Endothelial cell of umbilical vein (primary cell): ENCODE results near the gene HES1. TPM values are rescaled to one million over a fixed set of nuclear protein-coding genes. Genes with fewer than 3 reads are reported as not detected.

Experiments
- BruUV-seq: library from RNA; stranded (reverse); fragments of 400-500 nt; replicated peaks from 2 replicates; lab custom pipeline; 2021; lab: Mats Ljungman, UMichigan
- CTCF ChIA-PET: fragments of 300-600, 350-600 bp; sonication (Branson Sonifier 250); formaldehyde crosslinking; loops from one replicate; lab custom pipeline; 2021; ENCODE audit warnings: antibody characterized with exemption, inconsistent platforms; lab: Charles Lee
- POLR2A ChIA-PET: fragments of 300-600, 350-600 bp; sonication (Branson Sonifier 250); formaldehyde crosslinking; loops from one replicate; lab custom pipeline; 2021; ENCODE audit warnings: antibody characterized with exemption, inconsistent platforms; lab: Charles Lee
- DNase-seq: peaks from one replicate; pipeline ENCODE4 v3.0.0-alpha.2; 2011; ENCODE audit warnings: low read depth, low spot score
- FAIRE-seq: peaks from 2 replicates; lab custom pipeline; 2011; peaks lifted over from hg19 to GRCh38; lab: Jason Lieb, UNC
- H2AFZ ChIP-seq: 2 replicates; pipeline ENCODE4 v1.6.0; 2012; ENCODE audit warnings: low read depth, low read length, control low read depth, inconsistent platforms
- H3K27ac ChIP-seq: 2 replicates; pipeline ENCODE4 v1.5.1; 2011; ENCODE audit warnings: low read depth, mild to moderate bottlenecking, control low read depth, low read length, moderate library complexity; ENCODE audit not compliant: insufficient read depth
- H3K27me3 ChIP-seq, 2 experiments: 2 replicates each; pipeline versions ENCODE4 v1.6.0 to v1.6.1; 2011; ENCODE audit warnings: low read length in 2 of 2, mixed read lengths in 1 of 2; ENCODE audit not compliant: control insufficient read depth in 2 of 2, insufficient read depth in 2 of 2
- H3K36me3 ChIP-seq, 2 experiments: 2 replicates in 1 of 2; 3 replicates in 1 of 2; pipeline ENCODE4 v1.5.1; 2011; ENCODE audit warnings: low read length in 2 of 2, mild to moderate bottlenecking in 1 of 2, moderate library complexity in 1 of 2; ENCODE audit not compliant: control insufficient read depth in 2 of 2, insufficient read depth in 2 of 2; ENCODE audit errors: extremely low read depth in 1 of 2
- H3K4me1 ChIP-seq: 3 replicates; pipeline ENCODE4 v1.5.1; 2011; ENCODE audit warnings: mild to moderate bottlenecking, low read length; ENCODE audit not compliant: control insufficient read depth, insufficient read depth; ENCODE audit errors: extremely low read depth
- H3K4me2 ChIP-seq: 2 replicates; pipeline ENCODE4 v1.6.1; 2011; ENCODE audit warnings: low read length, control low read depth, mixed read lengths; ENCODE audit not compliant: insufficient read depth
- H3K4me3 ChIP-seq, 3 experiments: fragments of 200-600 bp in 1 of 3; sonication (generic), shearing (Covaris generic) in 1 of 3; replicated peaks in 1 of 3; 2 replicates each; pipeline ENCODE4 v1.5.1; 2011 to 2016; ENCODE audit warnings: control low read depth in 3 of 3, low read length in 3 of 3, mild to moderate bottlenecking in 2 of 3, inconsistent platforms in 1 of 3, low read depth in 1 of 3, moderate library complexity in 1 of 3; ENCODE audit not compliant: insufficient read depth in 1 of 3
- H3K79me2 ChIP-seq: 2 replicates; pipeline ENCODE4 v1.6.0; 2012; ENCODE audit warnings: low read length, inconsistent platforms; ENCODE audit not compliant: control insufficient read depth, insufficient read depth
- H3K9ac ChIP-seq: replicated peaks from 2 replicates; pipeline ENCODE3; 2011; ENCODE audit warnings: low read length, control low read depth; ENCODE audit not compliant: insufficient read depth; ENCODE audit errors: extremely low read depth
- H3K9me1 ChIP-seq: replicated peaks from 3 replicates; pipeline ENCODE4 v1.6.0; 2011; ENCODE audit warnings: mild to moderate bottlenecking, low read length; ENCODE audit not compliant: control insufficient read depth, insufficient read depth; ENCODE audit errors: extremely low read depth
- H3K9me3 ChIP-seq: replicated peaks from 2 replicates; pipeline ENCODE4 v1.5.1; 2012; ENCODE audit warnings: low read length, inconsistent platforms; ENCODE audit not compliant: control insufficient read depth, insufficient read depth
- H4K20me1 ChIP-seq: replicated peaks from 2 replicates; pipeline ENCODE3; 2011; ENCODE audit warnings: mild to moderate bottlenecking, low read length; ENCODE audit not compliant: control insufficient read depth, insufficient read depth; ENCODE audit errors: extremely low read depth
- CTCF ChIP-seq, 2 donors: IDR thresholded peaks; 1 replicate in 1 of 2; 2 replicates in 1 of 2; pipeline ENCODE4 v1.5.1; 2011; ENCODE audit warnings: low read length in 2 of 2, mild to moderate bottlenecking in 2 of 2, moderate library complexity in 2 of 2, control low read depth in 1 of 2, inconsistent platforms in 1 of 2, low read depth in 1 of 2; ENCODE audit not compliant: insufficient read depth in 1 of 2; ENCODE audit errors: extremely low read depth in 1 of 2
- EZH2 ChIP-seq: IDR thresholded peaks from 2 replicates; pipeline ENCODE4 v1.6.1; 2012; ENCODE audit warnings: borderline replicate concordance, low read depth, mild to moderate bottlenecking, moderate library complexity, low read length, inconsistent platforms; ENCODE audit not compliant: severe bottlenecking
- FOS ChIP-seq: IDR thresholded peaks from 2 replicates; pipeline ENCODE4 v1.6.1; 2011; ENCODE audit warnings: mild to moderate bottlenecking, low read length, moderate library complexity, borderline replicate concordance; ENCODE audit not compliant: insufficient read depth
- GATA2 ChIP-seq: IDR thresholded peaks from 2 replicates; pipeline ENCODE4 v1.7.0; 2011; ENCODE audit warnings: low read depth, mild to moderate bottlenecking, moderate library complexity, mixed read lengths, low read length; ENCODE audit not compliant: insufficient read length, insufficient read depth
- JUN ChIP-seq: IDR thresholded peaks from 2 replicates; pipeline ENCODE4 v1.6.1; 2011; ENCODE audit warnings: borderline replicate concordance, low read depth; ENCODE audit not compliant: insufficient read length, insufficient read depth
- MAX ChIP-seq: IDR thresholded peaks from 2 replicates; pipeline ENCODE4 v1.6.1; 2011; ENCODE audit not compliant: insufficient read depth, insufficient read length
- MYC ChIP-seq: IDR thresholded peaks from one replicate; pipeline ENCODE4 v1.6.1; 2011; ENCODE audit warnings: mild to moderate bottlenecking, low read depth, low read length
- POLR2A ChIP-seq: IDR thresholded peaks from 2 replicates; pipeline ENCODE4 v1.6.1; 2012; ENCODE audit warnings: low read depth, mild to moderate bottlenecking, control low read depth, low read length
- POLR2AphosphoS5 ChIP-seq: IDR thresholded peaks from 2 replicates; pipeline ENCODE4 v1.6.1; 2012; ENCODE audit warnings: low read depth, mild to moderate bottlenecking, control low read depth, low read length, moderate library complexity; ENCODE audit not compliant: insufficient read depth
- dilution Hi-C: fragments of 300-500 bp; cut with MboI; formaldehyde crosslinking; loops from one replicate; pipeline ENCODE4 v1.15.0; 2019; ENCODE audit warnings: low sequenced_read_pairs; ENCODE audit not compliant: extremely low pct_ligation_motif_present
- intact Hi-C: fragments of 100-400 bp; cut with micrococcal nuclease; formaldehyde crosslinking; loops from one replicate; pipeline ENCODE4 v1.10.0; 2022
- polyA plus RNA-seq, 4 experiments: library from polyadenylated mRNA; depleted of rRNA in 3 of 4; stranded (reverse) in 3 of 4; unstranded in 1 of 4; fragments of >200 nt; gene quantifications; 2 replicates each; pipeline versions ENCODE4 v1.2.1 to v1.2.3, GENCODE V29; 2011 to 2012; ENCODE audit warnings: missing spikeins in 1 of 4
- total RNA-seq: library from RNA; stranded (reverse); gene quantifications from 2 replicates; pipeline ENCODE4 v1.2.3, GENCODE V29; 2021

HES1 gene
- total and polyA plus RNA-seq, 2 donors (not counting 3 experiments of a cell fraction or from before 2014, with no cell fraction given): 42.0 to 210 TPM

DNA sequence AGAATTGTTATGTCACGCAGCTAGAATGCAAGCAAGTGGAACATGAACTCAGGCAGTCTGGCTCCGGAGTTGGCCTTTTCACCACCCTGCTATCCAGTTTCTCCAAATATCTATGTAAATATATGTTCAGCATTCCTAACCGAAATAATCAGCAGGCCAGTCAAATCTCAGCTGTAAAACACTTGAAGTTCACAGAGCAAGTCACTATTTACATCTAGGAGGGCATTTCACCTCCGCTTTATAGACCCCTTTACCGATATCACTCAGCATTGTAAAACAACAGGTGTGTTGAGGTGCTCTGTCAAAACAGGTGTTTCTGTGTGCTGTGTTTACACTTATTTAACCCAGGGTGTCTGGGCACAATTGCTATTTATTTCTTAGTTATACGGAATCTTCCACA, 12.2 kb upstream of the HES1 start:
- H3K27me3 ChIP-seq: no peaks in the 10 kb centered on the region
- no peak for FAIRE-seq
- BruUV-seq: no TSS peak
- ChIA-PET POLR2A (interaction anchor here (0.6 kb wide), 1 partner anchor 12 kb away, joined by 8 read pairs; the partner anchor contains the start of gene HES1), CTCF (interaction anchor here (1.1 kb wide), 1 partner anchor 9 kb away, joined by 3 read pairs; no protein-coding TSS in a partner anchor)
- DNase-seq: no peak
- H3K79me2 ChIP-seq: no peaks in the 10 kb centered on the region
- no peaks in the 10 kb centered on the region for H3K9me3 ChIP-seq
- no peak for TF ChIP-seq JUN
- TF ChIP-seq POLR2A: no peak
- no peak for TF ChIP-seq MAX
- no peak for TF ChIP-seq FOS
- TF ChIP-seq CTCF (IDR thresholded peaks at IDR 0.05; ENCODE audit: extremely low read depth in 1 of 2, insufficient read depth in 1 of 2, low read depth in 1 of 2, low read length in 2 of 2): no peak
- TF ChIP-seq EZH2: no peak
- TF ChIP-seq POLR2AphosphoS5: no peak
- TF ChIP-seq MYC: no peak
- no peak for TF ChIP-seq GATA2
- no peak overlapping the region for H3K4me2 ChIP-seq
- no peak overlapping the region for H3K4me3 ChIP-seq
- no peaks in the 10 kb centered on the region for H4K20me1 ChIP-seq
- H3K9me1 ChIP-seq: no peaks in the 10 kb centered on the region
- H2AFZ ChIP-seq: no peak overlapping the region
- intact Hi-C loops: no loop called here
- H3K36me3 ChIP-seq: no peaks in the 10 kb centered on the region
- H3K27ac ChIP-seq: no peak overlapping the region
- H3K9ac ChIP-seq: no peak overlapping the region
- dilution Hi-C loops: no loop called here
- H3K4me1 ChIP-seq: peaks cover 8% of the 10 kb centered on the region
